Tibial nerve (tissue), 4 donors: ENCODE data around the gene TCF12. TPM values are rescaled to one million over a fixed set of nuclear protein-coding genes. Genes with fewer than 3 reads are reported as not detected.

Experiments used
- DNase-seq, 2 donors: peaks; one replicate each; pipeline ENCODE4 v3.0.0-alpha.2; 2019; ENCODE audit warnings: low spot score in 2 of 2
- H3K27ac ChIP-seq, 4 donors: fragments of 200-600 bp; sonication (generic) in 3 of 4; one replicate each; pipeline ENCODE4 v1.5.1; 2017 to 2019; ENCODE audit warnings: mild to moderate bottlenecking in 1 of 4
- H3K27me3 ChIP-seq, 2 donors: fragments of 200-600 bp; sonication (generic) in 1 of 2; one replicate each; pipeline versions ENCODE4 v1.5.1 to v1.6.0; 2017 to 2019
- H3K36me3 ChIP-seq, 3 donors: fragments of 200-600 bp; sonication (generic); one replicate each; pipeline ENCODE4 v1.5.1; 2018 to 2019
- H3K4me1 ChIP-seq, 4 donors: fragments of 200-600 bp; sonication (generic) in 3 of 4; one replicate each; pipeline ENCODE4 v1.5.1; 2017 to 2019
- H3K4me3 ChIP-seq, 4 donors: fragments of 200-600 bp; sonication (generic) in 3 of 4; one replicate each; pipeline ENCODE4 v1.5.1; 2017 to 2019; ENCODE audit warnings: mild to moderate bottlenecking in 1 of 4, moderate library complexity in 1 of 4
- H3K9me3 ChIP-seq, 4 donors: fragments of 200-600 bp; sonication (generic) in 3 of 4; one replicate each; pipeline ENCODE4 v1.5.1; 2017 to 2019
- EP300 ChIP-seq, 2 donors: sonication (generic); formaldehyde crosslinking; IDR thresholded peaks; one replicate each; pipeline ENCODE4 v1.6.1; 2017; ENCODE audit warnings: antibody characterized with exemption in 2 of 2, mild to moderate bottlenecking in 1 of 2
- POLR2A ChIP-seq, 2 donors: fragments of 450-650 bp; IDR thresholded peaks; one replicate each; pipeline ENCODE4 v1.6.1; 2017; ENCODE audit warnings: antibody characterized with exemption in 2 of 2, mild to moderate bottlenecking in 2 of 2, moderate library complexity in 2 of 2
- WGBS, 2 donors: methylation state at CpG; one replicate each; pipeline ENCODE4 v1.1.5; 2018; 5-methylcytosine and 5-hydroxymethylcytosine counted together
- total RNA-seq, 4 donors: library from RNA; depleted of rRNA; stranded (reverse); fragments of >200 nt; gene quantifications; one replicate each; pipeline ENCODE4 v1.1.0, GENCODE V29; 2016
- TF ChIP-seq, protein P1 (sequence below), 5 experiments: fragments of 200-600 bp in 3 of 5; fragments of 450-650 bp in 2 of 5; sonication (generic) in 3 of 5; IDR thresholded peaks; one replicate each; pipeline ENCODE4 v1.5.1; 2016 to 2019; ENCODE audit warnings: antibody characterized with exemption in 5 of 5, mild to moderate bottlenecking in 3 of 5, moderate library complexity in 2 of 5

Gene TCF12
- total RNA-seq, 4 donors from 2014 or later = 117 to 181 (median 174) TPM

DNA sequence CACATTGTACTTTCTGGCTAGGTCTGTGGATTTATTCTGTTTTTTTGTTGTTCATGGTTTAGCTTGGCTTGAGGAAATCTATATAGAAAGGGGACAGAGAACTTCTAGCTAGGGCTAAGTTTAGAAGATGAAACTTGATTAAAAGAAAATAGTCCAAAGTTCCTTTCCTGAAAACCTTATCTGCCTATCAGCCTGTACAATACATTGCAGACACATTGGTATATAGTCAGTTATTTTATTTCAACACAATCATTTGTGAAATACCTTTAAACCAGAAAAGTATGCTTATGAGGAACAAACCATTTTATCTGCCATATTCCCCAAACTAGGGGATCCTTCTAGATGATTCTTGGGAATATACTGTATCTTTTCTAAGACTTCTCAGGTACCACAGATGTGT lies 310.6 kb downstream of the TCF12 start:
- TF ChIP-seq EP300 (IDR thresholded peaks at IDR 0.05) (no peak), POLR2A (IDR thresholded peaks at IDR 0.05) (no peak)
- TF ChIP-seq, protein P1, sequence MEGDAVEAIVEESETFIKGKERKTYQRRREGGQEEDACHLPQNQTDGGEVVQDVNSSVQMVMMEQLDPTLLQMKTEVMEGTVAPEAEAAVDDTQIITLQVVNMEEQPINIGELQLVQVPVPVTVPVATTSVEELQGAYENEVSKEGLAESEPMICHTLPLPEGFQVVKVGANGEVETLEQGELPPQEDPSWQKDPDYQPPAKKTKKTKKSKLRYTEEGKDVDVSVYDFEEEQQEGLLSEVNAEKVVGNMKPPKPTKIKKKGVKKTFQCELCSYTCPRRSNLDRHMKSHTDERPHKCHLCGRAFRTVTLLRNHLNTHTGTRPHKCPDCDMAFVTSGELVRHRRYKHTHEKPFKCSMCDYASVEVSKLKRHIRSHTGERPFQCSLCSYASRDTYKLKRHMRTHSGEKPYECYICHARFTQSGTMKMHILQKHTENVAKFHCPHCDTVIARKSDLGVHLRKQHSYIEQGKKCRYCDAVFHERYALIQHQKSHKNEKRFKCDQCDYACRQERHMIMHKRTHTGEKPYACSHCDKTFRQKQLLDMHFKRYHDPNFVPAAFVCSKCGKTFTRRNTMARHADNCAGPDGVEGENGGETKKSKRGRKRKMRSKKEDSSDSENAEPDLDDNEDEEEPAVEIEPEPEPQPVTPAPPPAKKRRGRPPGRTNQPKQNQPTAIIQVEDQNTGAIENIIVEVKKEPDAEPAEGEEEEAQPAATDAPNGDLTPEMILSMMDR (IDR thresholded peaks at IDR 0.05) = no peak
- no peak overlapping the region for H3K4me3 ChIP-seq
- H3K4me1 ChIP-seq = peaks cover 0 to 21% (median 0%) of the 10 kb centered on the region in 4 donors
- H3K27ac ChIP-seq = no peak overlapping the region
- no peaks in the 10 kb centered on the region for H3K9me3 ChIP-seq
- H3K27me3 ChIP-seq = no peaks in the 10 kb centered on the region
- no peak for DNase-seq
- H3K36me3 ChIP-seq = peaks cover 0 to 18% (median 0%) of the 10 kb centered on the region in 3 donors

DNA sequence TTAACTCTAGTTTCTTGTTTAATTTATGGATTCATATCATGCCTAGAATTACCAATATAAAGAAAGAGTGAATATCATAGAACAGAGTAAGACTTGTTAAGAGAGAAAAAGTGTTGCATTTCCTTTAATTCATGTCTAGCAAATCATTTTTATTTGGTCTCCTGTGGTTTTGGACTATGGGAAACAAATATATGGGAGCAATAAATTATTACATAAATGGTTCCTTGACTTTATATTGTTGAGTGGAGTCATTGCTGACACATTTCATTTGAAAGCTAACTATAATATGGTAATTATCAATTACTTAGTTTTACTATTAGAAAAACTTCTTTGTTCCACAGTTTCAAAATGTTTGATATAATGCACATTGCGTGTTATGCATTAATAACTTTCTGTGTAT lies 313.1 kb downstream of the TCF12 start:
- Histone ChIP-seq H3K9me3 (no peaks in the 10 kb centered on the region), H3K27me3 (no peaks in the 10 kb centered on the region), H3K27ac (no peak overlapping the region), H3K4me1 (peaks cover 0 to 21% (median 0%) of the 10 kb centered on the region in 4 donors), H3K36me3 (peaks cover 0 to 39% (median 0%) of the 10 kb centered on the region in 3 donors), H3K4me3 (no peak overlapping the region)
- WGBS, 2 donors = 97 to 98% methylated on average over 1 of the region's 1 CpG
- DNase-seq = no peak
- TF ChIP-seq POLR2A (IDR thresholded peaks at IDR 0.05) (no peak), EP300 (IDR thresholded peaks at IDR 0.05) (no peak)
- TF ChIP-seq, protein P1 (IDR thresholded peaks at IDR 0.05) = no peak

GRCh38 chr15:57234156-57234555 lies 315.7 kb downstream of the TCF12 start:
- H3K4me1 ChIP-seq = peaks cover 0 to 4% (median 0%) of the 10 kb centered on the region in 4 donors
- H3K27ac ChIP-seq = no peak overlapping the region
- TF ChIP-seq, protein P1 (IDR thresholded peaks at IDR 0.05) = no peak
- TF ChIP-seq POLR2A (IDR thresholded peaks at IDR 0.05) (no peak), EP300 (IDR thresholded peaks at IDR 0.05) (no peak)
- DNase-seq = no peak
- no peak overlapping the region for H3K4me3 ChIP-seq
- peaks cover 0 to 41% (median 0%) of the 10 kb centered on the region in 3 donors for H3K36me3 ChIP-seq
- no peaks in the 10 kb centered on the region for H3K9me3 ChIP-seq
- 86 to 93% methylated on average over 2 of the region's 2 CpGs for WGBS, 2 donors
- H3K27me3 ChIP-seq = no peaks in the 10 kb centered on the region

- no peaks in the 10 kb centered on the region for H3K27me3 ChIP-seq
- no peak overlapping the region for H3K4me3 ChIP-seq
- no peak overlapping the region for H3K27ac ChIP-seq
- H3K4me1 ChIP-seq = peaks cover 0 to 4% (median 0%) of the 10 kb centered on the region in 4 donors
- 91 to 92% methylated on average over 4 of the region's 4 CpGs for WGBS, 2 donors
- no peaks in the 10 kb centered on the region for H3K9me3 ChIP-seq
- H3K36me3 ChIP-seq = peaks cover 0 to 41% (median 0%) of the 10 kb centered on the region in 3 donors
- no peak for DNase-seq
- TF ChIP-seq EP300 (IDR thresholded peaks at IDR 0.05) (no peak), POLR2A (IDR thresholded peaks at IDR 0.05) (no peak)
- TF ChIP-seq, protein P1 (IDR thresholded peaks at IDR 0.05) = no peak
Measured at GRCh38 chr15:57235186-57235585, 316.7 kb downstream of the TCF12 start.

DNA sequence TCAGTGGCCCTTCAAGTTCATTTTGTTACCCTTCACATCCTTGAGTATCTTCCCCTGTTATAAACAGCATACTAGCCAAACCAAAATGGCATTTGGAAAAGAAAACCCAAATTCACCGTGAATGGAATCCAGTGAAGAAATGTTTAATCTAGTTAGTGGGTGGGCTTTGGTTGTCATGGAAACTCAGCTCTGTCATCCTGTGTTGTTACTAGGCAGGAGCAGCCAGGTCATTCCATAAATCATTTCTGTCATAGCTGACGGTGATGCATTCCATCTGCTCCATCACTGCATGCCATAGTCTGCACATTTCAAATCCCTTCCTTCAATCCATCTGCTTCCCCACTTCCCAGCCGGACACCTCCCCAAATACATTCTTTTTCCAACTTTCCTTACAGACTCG lies 317.4 kb downstream of the TCF12 start:
- H3K4me1 ChIP-seq = peaks cover 0 to 4% (median 0%) of the 10 kb centered on the region in 4 donors
- H3K4me3 ChIP-seq = no peak overlapping the region
- no peak overlapping the region for H3K27ac ChIP-seq
- peaks cover 0 to 41% (median 0%) of the 10 kb centered on the region in 3 donors for H3K36me3 ChIP-seq
- 55% methylated on average over 4 of the region's 4 CpGs for WGBS, 2 donors
- H3K9me3 ChIP-seq = no peaks in the 10 kb centered on the region
- TF ChIP-seq EP300 (IDR thresholded peaks at IDR 0.05) (no peak), POLR2A (IDR thresholded peaks at IDR 0.05) (no peak)
- TF ChIP-seq, protein P1 (IDR thresholded peaks at IDR 0.05) = no peak
- no peaks in the 10 kb centered on the region for H3K27me3 ChIP-seq
- no peak for DNase-seq
